Ramos (cell line): ENCODE measurements around the gene OLR1.
"Not testable (repeated sequence)": the region's sequence is repeated elsewhere in the genome, so short reads cannot be mapped to it uniquely, and the experiment has no call there.

ENCODE experiments used
- in situ Hi-C: fragments of 300-500 bp; cut with MboI; formaldehyde crosslinking; loops from one replicate; pipeline ENCODE4 v1.14.3; 2022; ENCODE audit warnings: low sequenced_read_pairs; ENCODE audit not compliant: unreplicated experiment

OLR1 gene

GRCh38 chr12:10191865-10192264, 19.9 kb upstream of the OLR1 start:
- in situ Hi-C loops = no loop called here

GRCh38 chr12:10190558-10191388, 18.8 kb upstream of the OLR1 start:
- in situ Hi-C loops = no loop called here

GRCh38 chr12:10189653-10190052, 17.7 kb upstream of the OLR1 start:
- in situ Hi-C loops = no loop called here

GRCh38 chr12:10186958-10187357, 15.0 kb upstream of the OLR1 start:
- in situ Hi-C loops = not testable (repeated sequence)

- in situ Hi-C loops = no loop called here
Observed at GRCh38 chr12:10186299-10186698, 14.4 kb upstream of the OLR1 start.

GRCh38 chr12:10184261-10184843, 12.4 kb upstream of the OLR1 start:
- in situ Hi-C loops = no loop called here

GRCh38 chr12:10182354-10183049, 10.6 kb upstream of the OLR1 start:
- in situ Hi-C loops = no loop called here

GRCh38 chr12:10179776-10180181, 7.8 kb upstream of the OLR1 start:
- in situ Hi-C loops = no loop called here

GRCh38 chr12:10178821-10179220, 6.9 kb upstream of the OLR1 start, which contains the start of gene TMEM52B:
Gene TMEM52B (plus strand): TSS chr12:10179032. CDS start chr12:10179575, 543 bp downstream.
- in situ Hi-C loops = no loop called here

- in situ Hi-C loops = no loop called here
Observed at GRCh38 chr12:10175846-10176636, 4.1 kb upstream of the OLR1 start.

- in situ Hi-C loops = no loop called here
Observed at GRCh38 chr12:10174986-10175614, 3.2 kb upstream of the OLR1 start.

- in situ Hi-C loops = no loop called here
Observed at GRCh38 chr12:10170216-10170615, 1.7 kb downstream of the OLR1 start.

GRCh38 chr12:10169104-10169503, 2.8 kb downstream of the OLR1 start:
- in situ Hi-C loops = no loop called here

- in situ Hi-C loops = no loop called here
Observed at GRCh38 chr12:10167599-10167998, 4.3 kb downstream of the OLR1 start.

- in situ Hi-C loops = no loop called here
Observed at GRCh38 chr12:10165421-10165820, 6.5 kb downstream of the OLR1 start.

GRCh38 chr12:10163084-10163483, 8.8 kb downstream of the OLR1 start:
- in situ Hi-C loops = no loop called here

- in situ Hi-C loops = no loop called here
Observed at GRCh38 chr12:10160617-10161385, 11.1 kb downstream of the OLR1 start.

- in situ Hi-C loops = loop anchor here (10.0 kb wide), 1 partner anchor 516 kb away; the partner anchor contains the start of gene STYK1
Observed at GRCh38 chr12:10159280-10159679, 12.7 kb downstream of the OLR1 start.

GRCh38 chr12:10158406-10158805, 13.5 kb downstream of the OLR1 start:
- in situ Hi-C loops = loop anchor here (10.0 kb wide), 1 partner anchor 516 kb away; the partner anchor contains the start of gene STYK1
